ENCODE results near the gene ADAMTS6.
"Not testable (repeated sequence)": the region's sequence is repeated elsewhere in the genome, so short reads cannot be mapped to it uniquely, and the experiment has no call there.

The ADAMTS6 gene

GRCh38 chr5:65481635-65482295 is at the start of gene ADAMTS6:
Gene ADAMTS6, minus strand, starts transcription at chr5:65481920. Its CDS starts 8,247 bp downstream, at chr5:65473673.
- peak; percentile 53 to 63 for DNase-seq (ENCODE audit: low read depth in 2 of 2)

GRCh38 chr5:65530904-65531303 is 49.2 kb upstream of the ADAMTS6 start:
- DNase-seq (ENCODE audit: low read depth in 2 of 2) = no peak

DNA sequence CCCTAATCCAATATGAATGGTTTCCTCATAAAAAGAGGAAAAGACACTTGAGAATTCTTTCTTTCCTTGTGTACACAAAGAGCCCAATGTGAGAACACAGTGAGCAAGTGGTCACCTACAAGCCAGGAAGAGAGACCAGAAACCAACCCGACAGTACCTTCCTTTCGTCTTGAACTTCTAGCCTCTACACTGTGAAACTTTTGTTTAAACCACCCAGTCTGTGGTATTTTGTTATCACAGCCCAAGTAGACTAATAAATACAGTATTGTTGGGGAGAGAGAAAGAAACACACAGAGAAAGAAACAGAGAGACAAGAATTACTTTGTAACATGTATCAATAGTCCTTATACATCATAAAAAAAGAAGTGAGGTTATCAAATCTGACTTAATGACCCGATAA is 44.0 kb upstream of the ADAMTS6 start:
- no peak for DNase-seq (ENCODE audit: low read depth in 2 of 2)

DNA sequence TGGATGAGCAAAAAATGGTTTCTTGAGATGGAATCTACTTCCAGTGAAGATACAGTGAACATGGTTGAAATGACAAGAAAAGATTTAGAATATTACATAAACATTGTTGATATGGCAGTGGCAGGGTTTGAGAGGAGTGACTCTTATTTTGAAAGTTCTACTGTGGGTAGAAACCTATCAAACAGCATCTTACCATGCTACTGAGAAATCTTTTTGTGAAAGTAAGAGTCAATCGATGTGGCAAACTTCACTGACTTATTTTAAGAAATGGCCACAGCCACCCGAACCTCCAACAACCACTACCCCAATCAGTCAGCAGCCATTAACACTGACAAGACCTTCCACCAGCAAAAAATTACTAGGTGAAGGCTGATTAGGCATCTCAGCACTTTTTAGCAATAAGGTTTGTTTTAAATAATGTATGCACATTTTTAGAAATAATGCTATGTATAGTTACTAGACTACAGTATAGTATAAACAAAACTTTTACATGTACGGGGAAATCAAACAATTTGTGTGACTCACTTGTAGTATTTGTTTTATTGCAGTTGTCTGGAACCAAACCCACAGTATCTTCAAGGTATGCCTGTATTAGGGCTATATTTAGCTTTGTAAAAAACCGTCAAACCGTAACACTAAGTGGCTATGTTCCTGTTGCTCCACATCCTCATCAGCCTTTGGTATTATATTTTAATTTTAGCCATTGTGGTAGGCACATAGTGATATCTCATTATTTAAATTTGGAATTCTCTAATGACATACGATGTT is 30.6 kb upstream of the ADAMTS6 start:
- DNase-seq (ENCODE audit: low read depth in 2 of 2) = no peak

GRCh38 chr5:65508978-65509377 is 27.3 kb upstream of the ADAMTS6 start:
- DNase-seq (ENCODE audit: low read depth in 2 of 2) = no peak

DNA sequence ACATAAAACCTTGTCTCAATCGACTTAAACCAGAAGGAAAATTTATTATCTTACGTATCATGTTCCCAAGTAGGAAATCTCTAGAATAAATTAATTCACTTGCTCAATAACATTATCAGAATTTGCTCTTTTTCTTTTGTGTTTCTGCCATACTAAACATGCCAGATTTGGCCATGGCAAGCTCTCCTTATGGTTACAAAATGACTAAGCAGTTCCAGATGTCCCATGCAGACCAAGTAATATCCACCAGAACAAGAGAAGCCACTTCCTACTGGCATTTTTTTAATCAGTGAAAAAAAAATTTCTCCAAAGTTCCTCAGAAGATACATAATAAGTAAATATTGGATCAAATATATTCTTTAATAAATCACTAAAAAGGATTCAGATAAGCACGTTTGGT is 25.2 kb upstream of the ADAMTS6 start:
- DNase-seq (ENCODE audit: low read depth in 2 of 2) = no peak

GRCh38 chr5:65489119-65489518 is 7.4 kb upstream of the ADAMTS6 start:
- DNase-seq (ENCODE audit: low read depth in 2 of 2) = no peak

- not testable (repeated sequence) for DNase-seq (ENCODE audit: low read depth in 2 of 2)
These were observed 6.4 kb upstream of the ADAMTS6 start for GRCh38 chr5:65488038-65488687.

DNA sequence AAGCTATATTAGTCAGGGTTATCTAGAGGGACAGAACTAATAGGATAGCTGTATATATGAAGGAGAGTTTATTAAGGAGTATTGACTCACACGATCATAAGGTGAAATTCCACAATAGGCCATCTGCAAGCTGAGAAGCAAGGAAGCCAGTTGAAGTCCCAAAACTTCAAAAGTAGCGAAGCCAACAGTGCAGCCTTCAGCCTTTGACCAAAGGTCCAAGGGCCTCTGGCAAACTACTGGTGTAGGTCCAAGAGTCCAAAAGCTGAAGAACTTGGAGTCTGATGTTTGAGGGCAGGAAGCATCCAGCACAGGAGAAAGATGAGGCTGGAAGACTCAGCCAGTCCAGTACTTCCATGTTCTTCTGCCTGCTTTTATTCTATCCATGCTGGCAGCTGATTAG is 5.1 kb upstream of the ADAMTS6 start:
- not testable (repeated sequence) for DNase-seq (ENCODE audit: low read depth in 2 of 2)

GRCh38 chr5:65485405-65485804 is 3.7 kb upstream of the ADAMTS6 start:
- no peak for DNase-seq (ENCODE audit: low read depth in 2 of 2)

DNA sequence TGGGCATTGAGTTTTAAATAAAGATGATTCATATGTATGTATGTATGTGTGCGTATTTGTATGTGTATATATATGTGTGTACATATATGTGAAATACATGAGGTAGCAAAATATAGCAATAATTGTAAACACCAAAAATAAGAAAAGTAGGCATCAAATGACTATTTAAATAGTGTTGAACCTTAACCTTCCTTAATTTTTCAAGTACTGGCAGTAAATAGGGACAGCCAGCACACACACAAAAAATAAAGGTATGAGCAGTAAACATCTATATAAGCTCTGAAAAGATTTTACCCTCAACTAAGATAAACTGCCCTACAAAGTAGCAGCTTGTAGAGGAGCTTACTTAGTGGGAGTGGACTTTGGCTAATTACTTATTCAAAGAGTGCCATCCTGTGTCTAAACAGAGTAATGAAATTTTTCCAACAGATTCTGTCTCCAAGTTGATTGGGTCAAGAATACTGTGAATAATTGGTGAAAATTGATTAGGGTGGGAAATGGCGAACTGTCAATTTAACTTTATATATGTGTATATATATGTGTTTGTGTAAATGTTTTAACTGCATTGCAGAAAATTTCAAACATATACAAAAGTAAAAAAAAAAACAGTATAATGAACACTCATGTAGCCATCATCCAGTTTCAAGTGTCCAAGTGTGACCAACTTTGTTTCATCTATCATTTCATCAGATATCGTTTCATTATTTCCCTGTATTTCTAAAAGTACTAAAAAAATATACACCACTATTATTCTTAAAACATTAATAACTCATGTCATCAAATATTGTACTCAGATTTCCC is 2.0 kb upstream of the ADAMTS6 start:
- DNase-seq (ENCODE audit: low read depth in 2 of 2) = no peak

DNA sequence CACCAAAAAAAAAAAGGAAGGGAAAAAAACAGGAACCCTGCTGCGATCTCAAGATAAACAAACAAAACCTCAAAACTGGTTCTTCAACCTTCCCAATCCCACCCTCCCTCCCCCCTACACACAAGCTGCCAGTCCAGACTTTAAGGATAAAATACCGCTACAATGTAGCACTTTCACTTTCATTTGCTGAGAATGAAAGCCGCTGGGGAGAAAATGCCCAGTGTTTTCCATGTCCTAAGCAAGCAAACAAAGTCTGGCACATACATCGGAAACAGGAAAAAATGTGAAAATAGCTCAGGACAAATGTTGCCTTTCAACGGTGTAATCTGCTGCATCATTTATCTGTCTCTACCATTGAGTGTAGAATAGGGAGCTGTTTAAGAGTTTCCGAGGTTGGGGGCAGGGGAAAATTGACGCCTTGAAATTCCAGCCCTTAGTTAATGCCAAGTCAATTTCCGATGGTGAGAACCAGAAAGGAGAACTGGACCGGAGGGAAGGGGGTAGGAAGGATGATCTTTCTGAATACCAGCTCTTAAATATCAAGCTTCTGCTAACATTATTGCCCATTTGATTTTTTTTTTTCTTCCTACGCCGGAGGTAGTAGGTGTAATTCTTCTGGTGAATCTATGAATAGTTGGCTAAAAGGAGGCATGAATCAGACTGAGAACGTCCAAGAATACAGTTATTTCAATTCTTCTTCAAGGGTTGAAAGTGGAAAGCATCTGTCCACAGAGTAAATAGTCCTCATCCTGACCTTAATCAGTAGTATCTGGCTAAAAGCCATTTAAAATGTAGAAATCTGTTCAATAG is 1.2 kb upstream of the ADAMTS6 start:
- DNase-seq (ENCODE audit: low read depth in 2 of 2) = no peak

GRCh38 chr5:65482296-65482735 is 596 bp upstream of the ADAMTS6 start:
- DNase-seq (ENCODE audit: low read depth in 2 of 2) = no peak

DNA sequence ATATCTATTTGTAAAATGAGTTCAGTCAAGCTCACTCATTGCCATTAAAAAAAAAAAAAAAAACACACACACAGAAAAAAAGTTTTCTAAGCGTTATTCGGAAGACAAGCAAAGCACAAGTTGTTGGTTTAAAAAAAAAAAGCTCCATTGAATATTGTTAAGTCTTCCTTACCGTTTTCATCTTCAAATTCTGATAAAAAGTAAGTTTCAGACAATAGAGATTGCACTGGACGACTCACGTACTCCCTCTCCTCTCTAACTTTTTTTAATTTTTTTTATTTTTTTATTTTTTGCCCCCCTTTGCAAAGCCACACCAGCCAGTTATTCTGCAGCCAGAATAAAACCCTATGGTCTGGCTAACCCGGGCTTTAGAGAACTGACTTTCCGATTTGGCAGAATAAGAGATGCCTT is 544 bp downstream of the ADAMTS6 start:
- no peak for DNase-seq (ENCODE audit: low read depth in 2 of 2)

DNA sequence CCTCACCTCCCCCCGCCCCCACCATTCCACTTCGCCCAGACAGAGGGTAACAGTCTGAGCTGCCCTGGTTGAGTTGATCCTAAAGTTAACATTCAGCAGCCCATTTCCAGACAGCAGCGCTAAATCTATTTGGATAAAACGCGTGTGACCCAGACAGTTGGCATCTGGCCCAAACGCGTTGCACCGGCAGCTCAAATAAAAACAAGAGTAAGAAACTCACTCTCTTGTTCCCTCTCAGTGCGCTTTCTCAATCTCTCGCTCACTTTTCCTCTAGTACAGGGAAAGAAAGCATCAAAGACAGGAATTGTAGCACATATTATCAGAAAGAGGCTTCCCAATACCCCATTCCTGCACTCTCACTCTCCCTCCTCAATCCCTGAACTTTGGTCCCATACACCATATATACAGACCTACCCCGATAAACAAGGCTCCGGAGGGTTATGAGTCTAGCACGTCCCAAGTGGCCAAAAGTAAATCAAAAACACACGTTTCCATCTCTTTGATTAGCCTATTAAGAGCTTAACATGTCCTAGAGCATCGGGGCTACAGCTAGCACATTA is 1.3 kb downstream of the ADAMTS6 start:
- DNase-seq (ENCODE audit: low read depth in 2 of 2) = no peak

DNA sequence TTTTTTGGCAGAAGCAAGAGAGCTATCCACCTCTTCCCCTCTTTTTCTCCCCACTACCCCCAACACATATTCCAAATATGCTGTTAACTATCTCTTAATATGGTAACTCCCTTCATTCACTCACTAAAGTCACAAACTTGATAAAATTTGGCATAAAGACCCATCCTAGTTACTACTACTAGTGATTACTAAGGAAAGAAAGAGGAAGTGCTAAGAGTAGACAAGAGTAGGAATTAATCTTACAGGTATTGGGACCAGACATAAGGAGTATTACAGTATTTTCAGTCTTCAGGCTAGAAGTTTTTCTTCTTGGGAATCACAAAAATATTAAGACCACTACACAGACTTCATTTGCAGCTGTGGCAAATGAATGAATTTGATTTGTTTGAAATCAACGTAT is 2.2 kb downstream of the ADAMTS6 start:
- DNase-seq (ENCODE audit: low read depth in 2 of 2) = no peak

- DNase-seq (ENCODE audit: low read depth in 2 of 2) = no peak
These were observed 3.4 kb downstream of the ADAMTS6 start for GRCh38 chr5:65478336-65478735.

DNA sequence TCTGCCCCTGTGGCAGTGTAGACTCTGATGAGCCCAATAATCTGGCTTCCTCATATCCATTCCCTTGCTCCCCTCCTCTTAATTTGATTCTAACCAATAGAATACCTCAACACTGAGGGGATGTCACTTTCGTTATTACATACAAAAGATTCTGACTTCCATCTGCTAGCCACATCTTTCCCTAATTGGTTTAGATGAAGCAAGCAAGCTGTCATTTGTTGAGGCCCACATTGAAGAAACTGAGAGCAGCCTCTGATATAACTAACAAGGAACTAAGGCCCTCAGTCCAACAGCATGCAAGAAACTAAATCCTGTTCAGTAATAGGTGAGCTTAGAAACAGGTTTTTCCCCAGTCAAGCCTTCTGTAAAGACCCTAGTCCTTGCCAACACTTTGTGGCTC is 5.8 kb downstream of the ADAMTS6 start:
- DNase-seq (ENCODE audit: low read depth in 2 of 2) = no peak

DNA sequence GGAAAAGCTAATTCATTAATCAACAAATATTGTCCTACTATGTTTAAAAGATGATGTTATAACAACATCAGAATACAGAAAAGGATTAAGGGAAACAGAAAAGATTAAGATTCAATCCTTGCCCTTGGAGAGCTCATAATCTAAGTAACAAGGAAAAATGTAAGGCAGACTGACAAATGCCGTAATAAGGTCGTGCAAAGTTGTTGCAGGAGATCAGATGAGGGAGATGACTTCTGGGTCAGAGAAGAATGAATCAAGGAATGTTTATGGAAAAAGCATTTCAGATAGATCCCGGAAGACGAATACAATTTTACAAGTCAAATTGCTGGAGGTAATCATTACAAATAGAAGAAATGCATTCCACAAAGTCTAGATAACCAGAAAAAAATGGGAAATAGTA is 6.4 kb downstream of the ADAMTS6 start:
- no peak for DNase-seq (ENCODE audit: low read depth in 2 of 2)

DNA sequence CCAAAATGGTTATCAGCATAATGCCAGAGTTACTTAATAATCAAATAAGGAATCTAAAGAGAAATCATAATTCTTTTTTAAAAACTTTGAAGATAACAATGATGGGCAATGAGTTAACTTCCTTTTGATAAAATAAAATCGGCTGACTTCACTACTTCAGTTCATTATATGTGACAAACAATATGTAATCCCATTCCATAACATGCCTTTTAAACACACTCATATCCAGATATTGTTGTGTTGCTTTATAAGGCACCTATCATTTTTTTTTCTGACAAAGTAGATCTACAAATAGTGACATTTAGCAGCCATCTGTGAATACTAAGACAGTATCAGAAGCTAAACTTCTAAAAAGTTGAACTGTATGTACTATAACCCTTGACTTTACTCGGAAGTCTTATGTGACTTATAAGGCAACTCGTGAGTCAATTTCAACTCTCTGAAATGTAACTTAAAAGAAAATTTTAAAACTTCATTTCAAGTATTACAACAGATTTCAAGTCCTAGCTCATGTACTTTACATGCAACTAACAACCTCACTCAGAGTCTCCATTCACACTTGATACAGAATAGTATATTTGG is 7.5 kb downstream of the ADAMTS6 start:
- DNase-seq (ENCODE audit: low read depth in 2 of 2) = no peak
